Tibial artery (tissue), 4 donors: ENCODE measurements around the gene SBF2.
"Not testable (repeated sequence)": the region's sequence is repeated elsewhere in the genome, so short reads cannot be mapped to it uniquely, and the experiment has no call there.

Source experiments
- DNase-seq, 2 donors: peaks; one replicate each; pipeline ENCODE4 v3.0.0-alpha.2; 2019
- H3K27ac ChIP-seq, 2 donors: fragments of 200-600 bp; sonication (generic) in 1 of 2; 1 replicate in 1 of 2; 2 replicates in 1 of 2; pipeline ENCODE4 v1.5.1; 2018 to 2019; ENCODE audit warnings: mild to moderate bottlenecking in 1 of 2
- H3K27me3 ChIP-seq, 2 donors: fragments of 200-600 bp; sonication (generic) in 1 of 2; one replicate each; pipeline versions ENCODE4 v1.5.1 to v1.6.0; 2016 to 2019
- H3K36me3 ChIP-seq, 3 donors: fragments of 200-600 bp; sonication (generic) in 2 of 3; one replicate each; pipeline ENCODE4 v1.5.1; 2016 to 2019; ENCODE audit warnings: mild to moderate bottlenecking in 2 of 3
- H3K4me1 ChIP-seq, 4 donors: fragments of 200-600 bp; sonication (generic) in 2 of 4; 1 replicate in 3 of 4; 2 replicates in 1 of 4; pipeline ENCODE4 v1.5.1; 2016 to 2019
- H3K4me3 ChIP-seq, 2 donors: fragments of 200-600 bp; sonication (generic) in 1 of 2; 1 replicate in 1 of 2; 2 replicates in 1 of 2; pipeline ENCODE4 v1.5.1; 2018 to 2019; ENCODE audit warnings: mild to moderate bottlenecking in 2 of 2
- H3K9me3 ChIP-seq, 3 donors: fragments of 200-600 bp; sonication (generic) in 1 of 3; one replicate each; pipeline ENCODE4 v1.5.1; 2016 to 2019
- CTCF ChIP-seq, 2 experiments: fragments of 200-600 bp in 1 of 2; fragments of 450-650 bp in 1 of 2; IDR thresholded peaks; one replicate each; pipeline ENCODE4 v1.5.1; 2017 to 2019; ENCODE audit warnings: antibody characterized with exemption in 2 of 2, mild to moderate bottlenecking in 1 of 2, moderate library complexity in 1 of 2
- intact Hi-C: fragments of 100-400 bp; cut with DNase I; formaldehyde crosslinking; loops from one replicate; pipeline ENCODE4 v1.15.0; 2023; ENCODE audit warnings: low total_unique reads

The SBF2 gene

GRCh38 chr11:10233581-10233980 is 60.4 kb downstream of the SBF2 start:
- Histone ChIP-seq H3K9me3 (no peaks in the 10 kb centered on the region), H3K27me3 (no peaks in the 10 kb centered on the region), H3K4me1 (no peaks in the 10 kb centered on the region), H3K4me3 (no peak overlapping the region), H3K27ac (no peak overlapping the region), H3K36me3 (peaks cover 0 to 11% (median 6%) of the 10 kb centered on the region in 3 donors)
- intact Hi-C loops: no loop called here
- no peak for DNase-seq
- TF ChIP-seq CTCF (IDR thresholded peaks at IDR 0.05): no peak

- H3K4me3 ChIP-seq: no peak overlapping the region
- no peak for TF ChIP-seq CTCF (IDR thresholded peaks at IDR 0.05)
- H3K9me3 ChIP-seq: no peaks in the 10 kb centered on the region
- no peak overlapping the region for H3K27ac ChIP-seq
- intact Hi-C loops: no loop called here
- DNase-seq: no peak
- H3K27me3 ChIP-seq: no peaks in the 10 kb centered on the region
- H3K4me1 ChIP-seq: no peaks in the 10 kb centered on the region
- peaks cover 0 to 11% (median 6%) of the 10 kb centered on the region in 3 donors for H3K36me3 ChIP-seq
Observed at GRCh38 chr11:10232756-10233155, 61.3 kb downstream of the SBF2 start.

- DNase-seq, intact Hi-C loops, H3K27me3 ChIP-seq, H3K4me1 ChIP-seq, H3K4me3 ChIP-seq, H3K9me3 ChIP-seq, H3K27ac ChIP-seq: not testable (repeated sequence)
- peaks cover 0 to 11% (median 6%) of the 10 kb centered on the region in 3 donors for H3K36me3 ChIP-seq
Observed at GRCh38 chr11:10231803-10232202, 62.2 kb downstream of the SBF2 start.

GRCh38 chr11:10225553-10225952 is 68.5 kb downstream of the SBF2 start:
- Histone ChIP-seq H3K36me3 (no peaks in the 10 kb centered on the region), H3K27me3 (no peaks in the 10 kb centered on the region), H3K27ac (peak overlapping the region; percentile 35 to 38), H3K4me1 (peaks cover 0 to 19% (median 0%) of the 10 kb centered on the region in 4 donors), H3K4me3 (no peak overlapping the region), H3K9me3 (no peaks in the 10 kb centered on the region)
- DNase-seq: no peak
- TF ChIP-seq CTCF (IDR thresholded peaks at IDR 0.05): no peak
- intact Hi-C loops: no loop called here

GRCh38 chr11:10222399-10222798 is 71.6 kb downstream of the SBF2 start:
- Histone ChIP-seq H3K9me3 (no peaks in the 10 kb centered on the region), H3K4me1 (peaks cover 0 to 19% (median 0%) of the 10 kb centered on the region in 4 donors), H3K4me3 (no peak overlapping the region), H3K27ac (no peak overlapping the region), H3K36me3 (no peaks in the 10 kb centered on the region), H3K27me3 (no peaks in the 10 kb centered on the region)
- intact Hi-C loops: loop anchor here (5.0 kb wide), 1 partner anchor 70 kb away; the partner anchor contains the start of gene SBF2
- TF ChIP-seq CTCF (IDR thresholded peaks at IDR 0.05): no peak
- no peak for DNase-seq

- intact Hi-C loops: loop anchor here (5.0 kb wide), 1 partner anchor 71 kb away; the partner anchor contains the start of gene SBF2
- TF ChIP-seq CTCF (IDR thresholded peaks at IDR 0.05): no peak
- H3K9me3 ChIP-seq: no peaks in the 10 kb centered on the region
- H3K27me3 ChIP-seq: no peaks in the 10 kb centered on the region
- H3K27ac ChIP-seq: no peak overlapping the region
- H3K4me3 ChIP-seq: no peak overlapping the region
- no peak for DNase-seq
- H3K4me1 ChIP-seq: peaks cover 0 to 19% (median 0%) of the 10 kb centered on the region in 4 donors
- H3K36me3 ChIP-seq: no peaks in the 10 kb centered on the region
Observed at GRCh38 chr11:10221342-10221741, 72.7 kb downstream of the SBF2 start.
